ENCODE measurements around the gene DTNBP1. TPM values are rescaled to one million over a fixed set of nuclear protein-coding genes. Genes with fewer than 3 reads are reported as not detected.

DTNBP1 gene
- total RNA-seq, 1 experiment from 2014 or later, result 13.5 TPM

DNA sequence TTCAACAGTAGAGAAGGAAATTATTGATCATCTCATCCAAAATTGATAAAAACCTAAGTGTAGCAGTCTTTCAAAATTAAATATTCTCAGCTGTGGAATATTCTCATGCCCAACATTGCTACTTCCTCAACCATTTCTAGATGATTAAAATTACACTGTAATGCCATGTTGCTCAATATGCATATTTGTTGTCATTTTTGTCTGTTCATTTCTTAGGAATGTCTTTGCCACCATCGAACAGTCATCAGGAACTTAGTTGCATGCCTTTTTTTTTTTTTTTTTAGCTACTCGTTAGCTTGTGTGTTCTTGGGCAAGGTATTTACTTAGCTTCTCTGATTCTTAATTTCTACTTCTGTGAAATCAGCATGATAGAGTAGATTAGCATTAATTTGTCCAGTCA is 188.6 kb downstream of the DTNBP1 start:
- TF ChIP-seq, protein P1, sequence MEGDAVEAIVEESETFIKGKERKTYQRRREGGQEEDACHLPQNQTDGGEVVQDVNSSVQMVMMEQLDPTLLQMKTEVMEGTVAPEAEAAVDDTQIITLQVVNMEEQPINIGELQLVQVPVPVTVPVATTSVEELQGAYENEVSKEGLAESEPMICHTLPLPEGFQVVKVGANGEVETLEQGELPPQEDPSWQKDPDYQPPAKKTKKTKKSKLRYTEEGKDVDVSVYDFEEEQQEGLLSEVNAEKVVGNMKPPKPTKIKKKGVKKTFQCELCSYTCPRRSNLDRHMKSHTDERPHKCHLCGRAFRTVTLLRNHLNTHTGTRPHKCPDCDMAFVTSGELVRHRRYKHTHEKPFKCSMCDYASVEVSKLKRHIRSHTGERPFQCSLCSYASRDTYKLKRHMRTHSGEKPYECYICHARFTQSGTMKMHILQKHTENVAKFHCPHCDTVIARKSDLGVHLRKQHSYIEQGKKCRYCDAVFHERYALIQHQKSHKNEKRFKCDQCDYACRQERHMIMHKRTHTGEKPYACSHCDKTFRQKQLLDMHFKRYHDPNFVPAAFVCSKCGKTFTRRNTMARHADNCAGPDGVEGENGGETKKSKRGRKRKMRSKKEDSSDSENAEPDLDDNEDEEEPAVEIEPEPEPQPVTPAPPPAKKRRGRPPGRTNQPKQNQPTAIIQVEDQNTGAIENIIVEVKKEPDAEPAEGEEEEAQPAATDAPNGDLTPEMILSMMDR (IDR thresholded peaks at IDR 0.05; ENCODE audit: unreplicated experiment), result no peak
- BruUV-seq (replicated peaks), result no TSS peak

DNA sequence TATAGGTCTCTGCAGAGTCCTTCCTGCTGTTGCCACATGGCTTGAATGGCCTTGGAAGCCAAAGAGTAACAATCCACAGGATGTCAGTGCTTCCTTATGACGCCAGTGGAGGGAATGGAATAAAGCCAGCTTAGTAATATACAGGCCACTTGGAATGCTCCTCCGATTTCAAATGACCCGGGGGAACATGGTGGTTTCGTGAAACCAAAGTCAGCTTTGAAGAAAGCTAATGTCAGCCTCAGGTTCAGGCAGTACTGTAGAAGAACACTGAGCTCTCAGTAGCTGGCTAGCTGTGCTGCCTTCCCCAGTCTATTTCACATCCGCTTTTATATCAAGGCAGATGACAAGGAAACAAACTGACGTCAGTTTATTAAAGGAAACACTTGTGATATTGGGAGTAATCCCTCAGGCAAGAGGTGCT is 189.1 kb downstream of the DTNBP1 start:
- peak; percentile 87 for DNase-seq (ENCODE audit: unreplicated experiment)
- Mint-ChIP-seq H3K9me3 (ENCODE audit: unreplicated experiment) (no peaks in the 10 kb centered on the region), H3K4me3 (ENCODE audit: unreplicated experiment) (no peak overlapping the region), H3K27ac (ENCODE audit: low read depth, unreplicated experiment) (no peak overlapping the region), H3K36me3 (ENCODE audit: insufficient read depth, unreplicated experiment) (peaks cover 35% of the 10 kb centered on the region), H3K4me1 (ENCODE audit: insufficient read depth, unreplicated experiment) (peaks cover 11% of the 10 kb centered on the region), H3K27me3 (ENCODE audit: insufficient read depth, unreplicated experiment) (no peaks in the 10 kb centered on the region)
- POLR2A ChIA-PET, result interaction anchor here (0.6 to 1.7 kb wide), 2 partner anchors 33 to 365 kb away, joined by 3 read pairs; no protein-coding TSS in a partner anchor
- no TSS peak for BruUV-seq (replicated peaks)
- CTCF ChIA-PET, result interaction anchor here (0.8 to 1.6 kb wide), 2 partner anchors 10 to 24 kb away, joined by 3 to 8 read pairs; no protein-coding TSS in a partner anchor
- intact Hi-C loops (cut with micrococcal nuclease), result no loop called here
- TF ChIP-seq, protein P1 (IDR thresholded peaks at IDR 0.05; ENCODE audit: unreplicated experiment), result no peak

More for the DNA sequence above, 188.6 kb downstream of the DTNBP1 start:
- Mint-ChIP-seq H3K4me3 (ENCODE audit: unreplicated experiment) (no peak overlapping the region), H3K27ac (ENCODE audit: low read depth, unreplicated experiment) (no peak overlapping the region), H3K9me3 (ENCODE audit: unreplicated experiment) (no peaks in the 10 kb centered on the region), H3K36me3 (ENCODE audit: insufficient read depth, unreplicated experiment) (peaks cover 31% of the 10 kb centered on the region), H3K27me3 (ENCODE audit: insufficient read depth, unreplicated experiment) (no peaks in the 10 kb centered on the region), H3K4me1 (ENCODE audit: insufficient read depth, unreplicated experiment) (peaks cover 11% of the 10 kb centered on the region)
- ChIA-PET CTCF (interaction anchor here (0.6 to 1.6 kb wide), 4 partner anchors 10 to 25 kb away, joined by 3 to 8 read pairs (median 3); no protein-coding TSS in a partner anchor), POLR2A (interaction anchor here (0.6 to 1.7 kb wide), 2 partner anchors 33 to 365 kb away, joined by 3 read pairs; no protein-coding TSS in a partner anchor)
- intact Hi-C loops (cut with micrococcal nuclease), result no loop called here
- peak; percentile 39 for DNase-seq (ENCODE audit: unreplicated experiment)

DNA sequence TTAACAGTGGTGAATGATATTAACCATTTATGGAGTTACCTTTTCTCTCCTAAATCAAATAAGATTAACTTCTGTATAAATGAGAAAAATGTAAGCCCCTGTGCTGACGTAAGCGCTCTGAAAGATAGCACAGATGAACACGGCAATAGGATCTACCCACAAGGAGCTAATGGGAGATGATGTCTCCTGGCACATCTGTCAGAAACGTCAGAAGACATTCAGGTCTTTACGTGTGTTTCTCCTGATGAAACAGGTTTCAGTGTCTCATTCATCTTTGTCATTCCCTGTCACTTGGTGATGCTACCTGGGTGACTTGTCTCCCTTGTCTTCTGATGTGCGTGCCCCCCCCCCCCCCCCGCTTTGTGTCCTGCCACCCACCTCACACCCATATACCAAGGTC is 189.7 kb downstream of the DTNBP1 start:
- DNase-seq (ENCODE audit: unreplicated experiment), result no peak
- Mint-ChIP-seq H3K27me3 (ENCODE audit: insufficient read depth, unreplicated experiment) (no peaks in the 10 kb centered on the region), H3K4me3 (ENCODE audit: unreplicated experiment) (no peak overlapping the region), H3K4me1 (ENCODE audit: insufficient read depth, unreplicated experiment) (peaks cover 11% of the 10 kb centered on the region), H3K36me3 (ENCODE audit: insufficient read depth, unreplicated experiment) (peaks cover 40% of the 10 kb centered on the region), H3K27ac (ENCODE audit: low read depth, unreplicated experiment) (no peak overlapping the region), H3K9me3 (ENCODE audit: unreplicated experiment) (no peaks in the 10 kb centered on the region)
- CTCF ChIA-PET, result interaction anchor here (1.6 kb wide), 1 partner anchor 9 kb away, joined by 8 read pairs; no protein-coding TSS in a partner anchor
- intact Hi-C loops (cut with micrococcal nuclease), result no loop called here
- TF ChIP-seq, protein P1 (IDR thresholded peaks at IDR 0.05; ENCODE audit: unreplicated experiment), result no peak
- POLR2A ChIA-PET, result interaction anchor here (1.7 kb wide), 1 partner anchor 32 kb away, joined by 3 read pairs; no protein-coding TSS in a partner anchor
- BruUV-seq (replicated peaks), result no TSS peak
